HG03045 (cell line): ENCODE data around the gene CACNB3.
A peak's percentile ranks its signal among the peaks of the same experiment; 100 is the strongest.

Source experiments
- ATAC-seq: cut with Tn5 transposase; IDR thresholded peaks from one replicate; pipeline ENCODE4 v1.9.1; 2021; ENCODE audit warnings: mild to moderate bottlenecking, moderate library complexity; ENCODE audit not compliant: unreplicated experiment

CACNB3 gene

DNA sequence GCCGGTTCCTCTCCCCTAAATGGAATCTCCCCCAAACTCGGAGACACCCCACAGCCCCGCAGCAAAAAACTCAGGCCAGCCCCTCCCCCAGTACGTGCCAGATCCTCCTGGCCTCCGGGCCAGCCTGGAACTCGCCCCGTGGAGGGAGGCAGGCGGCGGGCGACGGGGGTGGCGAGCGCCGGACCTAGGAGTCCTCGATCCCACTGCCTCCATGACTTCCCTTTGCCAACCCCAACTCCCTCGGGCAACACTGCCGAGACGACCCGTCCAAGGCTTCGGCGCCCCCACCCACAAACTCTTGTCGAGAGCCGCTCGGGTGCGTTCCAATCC, 29.8 kb upstream of the CACNB3 start:
- ATAC-seq, result no peak

- ATAC-seq, result no peak
These were observed 29.2 kb upstream of the CACNB3 start, which contains the start of gene ADCY6 for GRCh38 chr12:48788854-48789775. ADCY6 (minus strand) TSS chr12:48789089; CDS start chr12:48783434, 5,655 bp downstream.

GRCh38 chr12:48789858-48790326, 28.4 kb upstream of the CACNB3 start:
- no peak for ATAC-seq

- ATAC-seq, result no peak
These were observed 24.6 kb upstream of the CACNB3 start for GRCh38 chr12:48793696-48794095.

DNA sequence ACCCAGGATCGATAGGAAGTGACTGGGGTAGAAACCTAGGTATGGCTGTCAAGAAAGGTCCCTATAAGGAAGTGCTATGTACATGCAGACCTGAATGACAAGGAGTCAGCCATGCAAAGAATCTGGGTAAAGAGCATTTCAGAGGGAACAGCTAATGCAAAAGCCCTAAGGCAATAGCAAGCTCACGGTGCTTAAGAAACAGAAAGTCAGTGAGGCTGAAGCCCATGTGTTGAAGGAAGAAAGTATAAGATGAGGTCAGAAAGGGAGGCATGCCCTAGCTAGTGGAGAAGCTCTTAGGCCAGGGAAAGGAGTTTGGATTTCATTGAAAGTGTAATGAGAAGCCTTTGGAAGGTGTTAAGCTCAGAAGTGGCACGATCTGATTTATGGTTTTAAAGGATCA, 23.4 kb upstream of the CACNB3 start:
- no peak for ATAC-seq

DNA sequence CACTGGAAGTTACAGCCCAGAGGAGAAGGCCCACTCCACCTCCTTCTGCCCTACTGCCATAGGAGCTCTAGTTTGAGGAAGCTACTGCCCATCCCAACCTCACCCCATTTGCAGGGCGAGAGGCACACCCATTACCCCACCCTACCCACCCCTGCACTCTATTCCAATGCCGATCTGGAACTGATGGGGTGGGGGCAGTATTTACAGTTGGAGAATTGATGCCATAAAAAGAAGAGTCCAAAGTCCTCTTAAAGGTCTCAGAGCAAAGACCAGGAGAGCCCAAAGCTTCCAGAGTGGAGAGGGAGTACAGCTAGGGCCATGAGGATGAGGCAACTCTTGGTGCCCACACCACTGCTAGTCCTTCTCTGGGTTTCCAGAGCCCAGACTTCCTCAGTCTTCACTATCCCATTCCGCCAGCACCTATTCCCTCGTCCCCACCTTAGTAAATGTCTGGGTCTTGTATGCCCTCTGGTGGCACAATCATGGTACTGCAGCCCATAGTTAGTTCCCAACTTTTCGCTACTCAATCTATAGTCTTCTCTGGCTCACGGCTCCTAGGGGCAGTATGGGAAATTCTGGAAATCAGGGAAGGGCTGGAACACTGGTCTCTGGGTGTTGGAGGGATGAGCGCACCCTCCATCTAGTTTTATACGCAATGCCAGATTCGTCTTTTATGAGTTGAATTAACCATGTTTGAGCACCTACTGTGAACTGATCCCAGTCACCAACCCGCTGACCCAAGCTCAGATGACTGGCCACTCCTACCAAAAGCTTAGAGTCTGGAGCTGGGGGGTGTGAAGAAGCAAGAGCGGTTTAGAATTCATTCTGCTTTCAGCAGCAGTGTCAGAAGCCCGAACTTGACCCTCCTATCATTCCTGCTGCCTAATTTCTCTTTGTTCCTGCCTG, 22.5 kb upstream of the CACNB3 start:
- ATAC-seq, result no peak

- ATAC-seq, result no peak
These were observed 21.3 kb upstream of the CACNB3 start for GRCh38 chr12:48796976-48797375.

GRCh38 chr12:48800457-48800856, 17.8 kb upstream of the CACNB3 start:
- no peak for ATAC-seq

DNA sequence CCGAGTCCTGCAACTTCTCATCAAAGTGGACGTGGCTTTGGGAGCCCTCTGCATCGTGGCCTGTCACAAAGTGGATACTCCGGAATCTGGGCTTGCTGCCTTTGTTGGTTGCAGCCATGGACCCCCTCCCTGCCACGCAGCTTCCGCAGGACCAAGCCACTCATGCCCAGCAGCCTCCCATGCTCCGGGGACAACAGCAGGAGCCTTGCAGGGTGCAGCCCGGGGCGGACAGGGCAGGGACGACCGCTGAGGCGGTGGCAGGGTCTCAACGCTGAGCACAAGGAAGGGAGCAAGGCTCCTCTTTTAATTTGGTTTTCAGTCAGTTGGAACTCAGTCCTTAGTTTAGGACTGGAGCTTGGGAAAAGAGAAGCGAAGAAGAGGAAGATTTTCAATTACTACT, 17.3 kb upstream of the CACNB3 start:
- ATAC-seq, result no peak

GRCh38 chr12:48803675-48804074, 14.6 kb upstream of the CACNB3 start:
- ATAC-seq, result no peak

DNA sequence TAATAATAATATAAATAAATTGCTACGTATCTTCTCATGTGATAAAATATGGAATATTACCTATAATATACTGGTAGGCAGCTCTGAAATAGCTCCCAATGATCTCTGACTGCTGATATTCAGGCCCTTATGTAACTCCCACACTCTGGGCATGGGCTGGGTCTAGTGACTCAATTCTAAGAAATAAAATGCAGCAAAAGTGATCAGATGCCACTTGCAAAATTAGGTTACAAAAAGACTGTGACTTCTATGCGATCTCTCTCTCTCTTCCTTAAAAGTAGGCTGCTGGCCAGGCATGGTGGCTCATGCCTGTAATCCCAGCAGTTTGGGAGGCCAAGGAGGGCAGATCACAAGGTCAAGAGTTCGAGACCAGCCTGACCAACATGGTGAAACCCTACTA, 10.3 kb upstream of the CACNB3 start:
- ATAC-seq, result no peak

DNA sequence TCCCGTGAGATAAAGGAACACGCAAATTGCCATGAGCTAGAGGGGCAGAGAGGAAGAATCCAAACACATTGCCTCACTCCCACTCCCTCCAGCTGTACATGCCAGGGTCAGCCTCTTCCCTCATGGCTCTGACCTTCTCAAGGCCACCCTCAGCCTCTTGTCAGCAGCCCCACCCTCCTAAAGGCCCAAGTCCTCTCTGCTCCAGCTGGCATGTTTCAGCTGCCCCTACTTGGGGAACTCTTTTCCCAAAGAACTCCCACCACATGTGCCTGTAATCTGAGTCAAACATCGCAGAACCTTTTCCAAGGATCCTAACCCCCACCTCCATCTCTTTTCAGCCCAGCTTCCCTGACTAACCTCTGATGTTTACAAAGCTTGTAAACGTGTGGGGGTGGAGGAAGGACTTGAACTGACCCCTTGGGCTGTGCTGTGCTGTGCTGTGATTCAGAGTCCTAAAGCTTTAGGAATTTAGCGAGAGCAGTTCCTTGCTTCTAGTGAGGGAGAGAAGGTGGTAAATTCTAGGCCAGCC, 7.3 kb upstream of the CACNB3 start:
- no peak for ATAC-seq

DNA sequence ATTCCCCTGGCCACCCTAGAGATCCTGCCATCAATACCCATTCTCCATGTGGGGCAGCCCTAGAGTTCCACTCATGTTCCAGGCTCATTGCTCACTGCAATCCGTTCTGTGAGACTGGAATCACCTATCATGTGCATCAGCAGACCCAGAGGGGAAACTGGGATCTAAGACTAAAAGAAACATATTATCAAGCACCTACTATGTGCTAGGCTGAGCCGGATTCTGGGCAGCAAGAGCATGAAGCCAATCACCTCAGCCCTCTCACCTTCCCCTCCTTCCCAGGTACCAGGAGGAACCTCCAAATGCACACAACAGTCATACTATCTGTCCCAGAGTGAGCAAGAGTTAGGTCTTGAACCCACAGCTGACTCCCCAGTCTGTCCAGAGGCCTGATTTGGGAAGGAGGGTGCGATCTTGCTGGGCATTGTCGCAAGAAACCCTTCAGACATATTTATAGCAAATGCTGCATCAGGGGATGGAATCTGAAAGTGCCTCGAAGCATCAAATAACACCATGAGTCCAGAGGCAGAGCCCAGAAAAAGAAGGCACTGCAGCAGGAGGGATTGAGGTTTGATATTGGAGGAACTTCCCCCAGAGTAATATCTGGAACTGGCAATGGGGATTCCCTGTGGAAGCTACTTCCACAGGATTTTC, 6.7 kb upstream of the CACNB3 start:
- ATAC-seq, result no peak

DNA sequence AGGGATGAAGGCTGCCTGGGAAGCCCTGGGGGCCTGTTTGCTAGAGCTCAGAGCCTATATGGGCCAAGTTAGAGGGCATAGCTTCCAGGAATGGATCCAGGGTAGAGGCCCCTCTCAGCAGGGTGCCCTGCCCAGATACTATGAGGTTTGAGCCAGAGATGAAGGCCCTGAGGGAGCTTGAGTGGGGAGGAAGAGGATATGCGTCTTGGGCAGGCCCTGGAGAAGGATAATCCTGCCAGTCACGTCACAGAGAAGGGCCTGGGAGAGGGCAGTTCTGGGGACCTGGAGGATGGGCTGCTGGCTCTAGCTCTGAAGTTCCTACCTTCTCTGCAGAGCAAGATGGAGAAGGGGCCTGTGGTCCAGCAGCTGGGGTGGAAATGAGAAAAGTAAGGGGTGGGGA, 5.9 kb upstream of the CACNB3 start:
- ATAC-seq, result no peak

DNA sequence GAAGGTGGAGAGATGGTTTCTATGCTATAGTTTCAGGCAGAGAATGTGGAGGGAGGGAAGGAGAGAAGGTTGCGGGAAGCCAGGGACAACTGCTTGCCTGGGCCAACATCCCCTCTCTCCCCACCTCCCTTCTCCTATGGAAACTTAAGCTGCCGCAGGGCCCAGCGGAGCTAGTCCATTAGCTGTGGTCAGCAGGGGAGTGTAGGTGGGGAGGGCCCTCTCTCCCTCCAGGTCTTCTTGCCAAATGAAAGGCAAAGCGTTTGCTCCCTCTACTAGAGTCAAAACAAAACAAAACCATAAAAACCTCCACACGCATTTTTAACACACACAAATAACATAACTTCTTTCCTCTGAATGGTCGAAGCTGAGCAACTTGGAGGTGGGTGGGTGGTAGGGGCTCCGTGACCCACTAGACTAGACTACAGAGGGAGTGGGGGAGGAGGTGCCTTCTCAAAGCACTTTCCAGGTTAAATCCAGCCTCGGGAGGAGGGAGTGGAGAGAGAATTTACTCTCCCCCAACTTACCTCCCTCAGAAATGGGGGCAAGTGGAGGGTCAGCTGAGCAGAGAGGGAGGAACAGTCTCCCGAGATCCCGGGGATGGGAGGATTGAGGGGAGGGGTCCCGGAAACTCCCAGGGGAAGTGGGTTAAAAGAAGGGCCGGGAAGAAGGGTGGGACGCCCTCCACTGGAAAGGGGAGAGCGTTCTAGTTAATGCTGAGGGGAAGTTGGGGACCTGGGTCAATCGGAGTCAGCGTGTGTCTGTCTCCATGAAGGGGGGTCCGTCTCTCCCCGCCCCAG, 4.6 kb upstream of the CACNB3 start:
- ATAC-seq, result no peak

DNA sequence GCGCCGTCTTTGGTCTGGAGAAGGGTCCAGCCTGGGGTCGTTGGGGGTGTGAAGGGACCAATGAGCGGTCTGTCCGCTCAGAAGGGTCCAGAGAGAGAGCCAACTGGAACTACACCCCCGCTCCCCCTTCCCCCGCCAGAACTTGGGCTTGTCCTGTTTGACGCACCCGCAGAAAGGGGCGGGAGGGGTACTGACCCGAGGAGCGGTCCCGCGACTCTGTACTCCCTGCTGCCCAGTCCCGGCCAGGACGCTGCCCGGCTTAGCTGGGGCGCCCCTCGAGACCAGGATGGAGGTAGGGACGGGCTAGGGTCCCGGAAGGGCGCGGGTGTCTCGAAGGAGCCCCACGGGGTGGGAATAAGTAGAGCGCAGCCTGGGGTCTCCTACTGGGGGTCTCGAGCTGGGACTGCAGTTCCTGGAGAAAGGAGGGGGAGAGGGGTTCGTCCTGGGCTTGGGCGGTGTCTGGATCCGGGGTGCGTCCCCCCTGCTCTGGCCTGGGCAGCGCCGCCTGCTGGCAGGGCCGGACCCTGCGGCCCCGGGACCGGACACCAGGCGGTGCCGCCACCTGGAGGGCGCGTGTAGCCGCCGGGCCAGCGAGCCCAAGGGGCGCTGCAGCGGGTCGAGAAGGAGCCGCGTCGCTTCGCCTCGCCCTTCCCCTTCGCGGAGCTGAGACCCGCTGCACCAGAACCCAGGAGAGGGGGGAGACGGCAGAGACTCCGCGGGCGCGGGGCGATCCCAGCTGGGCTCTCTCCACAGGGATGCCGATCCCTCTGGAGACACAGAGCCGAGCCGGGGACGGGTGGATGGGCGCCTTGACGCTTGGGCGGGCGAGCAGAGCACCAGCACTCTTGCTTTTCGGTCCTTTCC, 3.8 kb upstream of the CACNB3 start:
- peak; percentile 79 for ATAC-seq

GRCh38 chr12:48815126-48816110, 2.9 kb upstream of the CACNB3 start:
- peak; percentile 36 for ATAC-seq
